ENCODE measurements around the gene TMEM266. TPM values are rescaled to one million over a fixed set of nuclear protein-coding genes. Genes with fewer than 3 reads are reported as not detected.

TMEM266 gene
- total RNA-seq, 1 experiment from 2014 or later = 0.13 TPM

DNA sequence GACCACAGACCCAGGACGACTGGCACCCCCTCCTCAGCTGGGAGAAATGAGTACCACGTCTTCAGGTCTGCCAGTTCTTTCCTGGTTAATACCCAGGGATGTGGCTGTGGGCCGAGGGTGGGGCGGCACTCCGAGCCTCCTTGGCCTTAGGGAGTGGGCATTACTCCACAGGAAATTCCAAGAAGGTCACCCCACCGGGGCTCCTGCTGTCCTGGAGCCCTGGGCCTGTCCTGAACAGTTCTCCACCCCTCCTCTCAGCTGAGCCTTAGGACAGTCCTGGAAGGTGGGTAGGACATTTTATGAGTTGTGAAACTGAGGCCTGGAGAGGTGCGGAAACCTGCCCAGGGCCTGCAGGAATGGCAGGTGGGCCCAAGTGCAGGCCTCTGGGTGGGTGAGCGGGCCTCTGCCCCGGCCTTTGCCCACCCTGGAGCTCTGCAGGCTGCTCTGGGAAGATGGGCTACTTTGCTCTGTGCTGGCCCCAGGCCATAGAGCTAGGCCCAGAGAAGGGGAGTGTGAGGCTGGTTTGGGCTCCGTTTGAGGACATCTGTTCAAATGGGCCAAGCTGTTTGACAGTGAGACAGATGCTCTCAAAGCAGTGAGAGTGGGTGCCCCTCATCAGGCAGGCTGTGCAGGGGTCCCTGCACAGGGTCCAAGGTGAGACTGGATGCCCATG lies 103.1 kb downstream of the TMEM266 start:
- Histone ChIP-seq H3K36me3 (no peaks in the 10 kb centered on the region), H3K4me3 (no peak overlapping the region), H3K27me3 (no peaks in the 10 kb centered on the region), H3K9me3 (no peaks in the 10 kb centered on the region)
- peak; percentile 72 for DNase-seq

GRCh38 chr15:76163457-76164295 lies 103.9 kb downstream of the TMEM266 start:
- no peaks in the 10 kb centered on the region for H3K27me3 ChIP-seq
- no peak overlapping the region for H3K4me3 ChIP-seq
- no peaks in the 10 kb centered on the region for H3K9me3 ChIP-seq
- peak; percentile 92 for DNase-seq
- H3K36me3 ChIP-seq = no peaks in the 10 kb centered on the region

DNA sequence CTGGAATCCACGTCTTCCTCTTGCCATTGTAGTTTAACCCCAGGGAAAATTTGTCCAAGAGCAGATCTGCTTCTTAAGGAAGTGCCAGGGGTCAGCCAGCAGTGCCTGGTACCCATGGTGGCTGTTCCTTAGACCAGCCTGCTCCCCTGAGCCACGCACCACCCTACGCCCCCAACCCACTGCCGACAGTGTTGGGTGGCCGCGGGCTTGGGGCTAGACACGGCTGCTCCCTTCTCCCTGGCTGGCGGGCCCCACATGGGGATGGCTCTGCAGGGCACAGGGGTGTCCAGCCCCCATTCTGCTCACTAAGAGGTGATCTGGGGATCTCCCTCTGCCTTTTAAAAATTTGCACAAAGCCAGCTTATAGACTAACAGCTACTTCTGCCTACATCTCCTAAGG lies 104.8 kb downstream of the TMEM266 start:
- Histone ChIP-seq H3K4me3 (no peak overlapping the region), H3K9me3 (no peaks in the 10 kb centered on the region), H3K36me3 (no peaks in the 10 kb centered on the region), H3K27me3 (no peaks in the 10 kb centered on the region)
- no peak for DNase-seq

- Histone ChIP-seq H3K27me3 (no peaks in the 10 kb centered on the region), H3K36me3 (no peaks in the 10 kb centered on the region), H3K9me3 (no peaks in the 10 kb centered on the region), H3K4me3 (no peak overlapping the region)
- DNase-seq = no peak
Observed at GRCh38 chr15:76165951-76166350, 106.2 kb downstream of the TMEM266 start.

DNA sequence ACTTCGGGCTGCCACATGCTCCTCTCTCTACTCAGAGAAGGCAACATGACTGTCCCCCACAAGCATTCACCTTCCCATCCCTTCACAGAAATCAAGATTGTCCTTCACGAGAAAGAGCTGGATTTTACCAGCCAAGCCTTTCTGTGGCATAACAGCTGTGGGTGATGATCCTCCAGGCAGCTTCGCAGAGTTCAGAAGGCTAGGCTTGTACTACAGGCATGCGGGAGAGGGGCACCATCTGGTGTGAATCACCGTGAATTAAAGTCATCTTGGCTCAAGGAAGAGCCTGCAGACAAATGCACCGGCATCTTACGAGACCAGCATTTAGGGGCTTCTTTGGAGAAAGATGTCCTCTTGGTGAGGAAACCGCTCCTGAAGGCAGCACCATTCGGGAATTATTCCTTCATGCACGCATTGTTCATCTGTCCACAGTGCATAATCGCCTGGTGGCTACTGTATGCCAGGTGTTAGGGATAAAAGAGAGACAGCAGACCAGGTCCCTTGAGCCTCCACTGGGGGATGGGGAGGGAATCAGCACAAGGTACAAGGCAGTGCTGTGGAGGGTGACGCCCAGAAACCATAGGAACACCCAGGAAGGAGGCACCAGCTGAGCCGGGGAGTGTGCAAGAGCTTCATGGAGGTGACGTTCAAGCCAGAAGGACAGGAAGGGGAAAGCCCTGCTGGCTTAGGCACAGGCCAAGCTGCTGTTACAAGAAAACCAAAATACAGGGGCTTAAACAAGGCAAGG lies 108.6 kb downstream of the TMEM266 start:
- Histone ChIP-seq H3K27me3 (no peaks in the 10 kb centered on the region), H3K36me3 (no peaks in the 10 kb centered on the region), H3K4me3 (no peak overlapping the region), H3K9me3 (no peaks in the 10 kb centered on the region)
- peak; percentile 33 for DNase-seq

GRCh38 chr15:76169018-76169417 lies 109.2 kb downstream of the TMEM266 start:
- no peaks in the 10 kb centered on the region for H3K27me3 ChIP-seq
- peak; percentile 32 for DNase-seq
- no peaks in the 10 kb centered on the region for H3K36me3 ChIP-seq
- no peak overlapping the region for H3K4me3 ChIP-seq
- no peaks in the 10 kb centered on the region for H3K9me3 ChIP-seq

DNA sequence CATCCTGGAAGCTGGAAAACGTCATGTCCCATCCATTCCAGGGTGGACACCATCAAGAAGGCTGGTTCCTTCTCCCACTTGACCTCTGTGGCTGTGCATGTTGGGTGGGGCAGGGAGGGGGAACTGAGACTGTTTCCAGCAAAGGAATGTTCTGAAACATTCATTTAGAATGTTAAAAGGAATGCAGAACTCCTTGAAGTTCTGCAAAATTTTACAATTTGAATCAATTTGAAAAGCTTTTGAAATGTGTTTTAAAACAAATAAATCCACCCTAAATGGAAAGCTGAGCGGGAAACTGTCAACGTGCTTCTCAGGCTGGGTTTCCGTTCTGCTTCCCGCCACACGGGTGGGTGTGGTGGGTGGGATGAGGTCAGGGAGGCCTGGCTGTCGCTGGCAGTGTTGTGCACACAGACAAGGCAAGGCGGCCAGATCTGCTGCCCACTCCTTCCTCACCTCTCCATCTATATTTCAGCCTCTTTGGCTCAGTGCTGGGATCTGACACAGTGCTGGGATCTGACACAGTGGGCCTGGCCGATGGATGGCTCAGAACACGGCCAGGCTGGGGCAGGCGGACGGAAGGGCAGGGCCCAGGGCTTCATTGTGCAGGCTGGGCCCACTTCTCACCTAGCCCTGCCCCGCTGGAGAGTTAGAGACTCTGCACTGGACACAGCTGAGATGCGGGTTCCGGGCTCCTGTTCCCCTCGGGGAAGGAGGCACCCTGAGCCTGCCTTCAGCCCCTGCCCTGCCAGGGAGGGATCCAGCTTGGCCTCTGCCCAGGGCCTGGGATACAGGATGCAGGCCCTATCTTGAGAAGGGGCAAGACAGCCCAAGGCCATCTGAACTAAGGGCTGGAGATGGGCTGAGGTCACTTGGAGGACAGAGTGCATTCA lies 110.4 kb downstream of the TMEM266 start:
- no peak for DNase-seq
- Histone ChIP-seq H3K36me3 (no peaks in the 10 kb centered on the region), H3K4me3 (no peak overlapping the region), H3K9me3 (no peaks in the 10 kb centered on the region), H3K27me3 (no peaks in the 10 kb centered on the region)

GRCh38 chr15:76172782-76173181 lies 113.0 kb downstream of the TMEM266 start:
- DNase-seq = no peak
- no peak overlapping the region for H3K4me3 ChIP-seq
- H3K36me3 ChIP-seq = no peaks in the 10 kb centered on the region
- no peaks in the 10 kb centered on the region for H3K27me3 ChIP-seq
- no peaks in the 10 kb centered on the region for H3K9me3 ChIP-seq

DNA sequence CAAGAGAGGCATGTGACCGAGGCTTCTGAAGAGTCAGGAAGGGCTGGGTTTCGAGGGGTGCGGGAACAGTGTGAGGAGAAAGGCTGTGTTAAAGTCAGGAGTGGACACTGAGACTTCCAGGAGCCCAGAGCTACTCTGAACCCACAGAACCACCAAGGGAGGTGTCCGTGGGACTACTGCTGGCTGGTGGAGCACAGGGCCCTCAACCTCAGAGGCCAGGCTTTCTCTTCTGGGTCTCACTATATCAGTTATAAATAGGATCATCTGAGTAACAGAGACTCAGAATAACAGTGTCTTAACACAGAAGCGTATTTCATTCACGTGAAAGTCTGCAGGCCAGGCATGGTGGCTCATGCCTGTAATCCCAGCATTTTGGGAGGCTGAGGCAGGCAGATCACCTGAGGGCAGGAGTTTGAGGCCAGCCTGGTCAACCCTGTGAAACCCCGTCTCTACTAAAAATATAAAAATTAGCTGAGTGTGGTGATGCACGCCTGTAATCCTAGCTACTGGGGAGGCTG lies 113.6 kb downstream of the TMEM266 start:
- Histone ChIP-seq H3K36me3 (no peaks in the 10 kb centered on the region), H3K27me3 (no peaks in the 10 kb centered on the region), H3K4me3 (no peak overlapping the region), H3K9me3 (no peaks in the 10 kb centered on the region)
- DNase-seq = no peak

DNA sequence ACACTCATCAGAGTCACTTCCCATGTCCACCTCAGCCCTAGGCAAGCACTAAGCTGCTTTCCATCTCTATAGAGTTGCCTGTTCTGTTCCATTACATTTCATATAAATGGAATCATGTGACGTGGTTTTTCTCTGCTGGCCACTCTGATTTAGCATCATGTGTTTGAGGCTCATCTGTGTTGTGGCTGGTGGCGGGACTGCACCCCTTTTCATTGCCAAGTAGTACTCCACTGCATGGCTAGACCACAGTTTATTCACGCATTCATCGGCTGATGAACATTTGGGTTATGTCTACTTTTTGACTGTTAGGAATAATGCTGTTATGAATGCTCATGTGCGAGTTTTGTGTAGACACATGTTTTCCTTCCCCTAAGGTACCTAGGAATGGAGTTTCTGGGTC lies 114.9 kb downstream of the TMEM266 start:
- Histone ChIP-seq H3K4me3 (no peak overlapping the region), H3K27me3 (no peaks in the 10 kb centered on the region), H3K36me3 (no peaks in the 10 kb centered on the region), H3K9me3 (no peaks in the 10 kb centered on the region)
- no peak for DNase-seq

DNA sequence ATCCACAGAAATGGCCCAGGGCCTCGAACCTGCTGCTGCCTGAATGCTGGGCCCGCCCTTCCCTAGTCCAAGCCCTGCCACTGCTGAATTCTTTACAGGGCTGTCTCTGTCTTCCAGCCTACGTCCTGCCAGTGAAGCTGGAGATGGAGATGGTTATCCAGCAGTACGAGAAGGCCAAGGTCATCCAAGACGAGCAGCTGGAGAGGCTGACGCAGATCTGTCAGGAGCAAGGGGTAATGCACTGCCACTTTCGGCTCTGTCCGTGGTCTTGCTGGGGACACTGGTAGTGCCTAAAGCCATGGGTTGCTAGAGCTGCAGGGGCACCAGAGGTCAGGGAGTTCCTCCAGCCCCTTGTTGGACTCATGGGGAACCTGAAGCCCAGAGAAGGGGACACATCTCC lies 115.7 kb downstream of the TMEM266 start:
- H3K27me3 ChIP-seq = no peaks in the 10 kb centered on the region
- no peaks in the 10 kb centered on the region for H3K9me3 ChIP-seq
- no peak for DNase-seq
- no peak overlapping the region for H3K4me3 ChIP-seq
- H3K36me3 ChIP-seq = no peaks in the 10 kb centered on the region

GRCh38 chr15:76176059-76176458 lies 116.3 kb downstream of the TMEM266 start:
- no peak overlapping the region for H3K4me3 ChIP-seq
- no peaks in the 10 kb centered on the region for H3K27me3 ChIP-seq
- DNase-seq = no peak
- H3K36me3 ChIP-seq = no peaks in the 10 kb centered on the region
- no peaks in the 10 kb centered on the region for H3K9me3 ChIP-seq

- H3K27me3 ChIP-seq = no peaks in the 10 kb centered on the region
- DNase-seq = no peak
- H3K9me3 ChIP-seq = no peaks in the 10 kb centered on the region
- H3K36me3 ChIP-seq = no peaks in the 10 kb centered on the region
- H3K4me3 ChIP-seq = no peak overlapping the region
Observed at GRCh38 chr15:76176487-76177085, 116.8 kb downstream of the TMEM266 start.

DNA sequence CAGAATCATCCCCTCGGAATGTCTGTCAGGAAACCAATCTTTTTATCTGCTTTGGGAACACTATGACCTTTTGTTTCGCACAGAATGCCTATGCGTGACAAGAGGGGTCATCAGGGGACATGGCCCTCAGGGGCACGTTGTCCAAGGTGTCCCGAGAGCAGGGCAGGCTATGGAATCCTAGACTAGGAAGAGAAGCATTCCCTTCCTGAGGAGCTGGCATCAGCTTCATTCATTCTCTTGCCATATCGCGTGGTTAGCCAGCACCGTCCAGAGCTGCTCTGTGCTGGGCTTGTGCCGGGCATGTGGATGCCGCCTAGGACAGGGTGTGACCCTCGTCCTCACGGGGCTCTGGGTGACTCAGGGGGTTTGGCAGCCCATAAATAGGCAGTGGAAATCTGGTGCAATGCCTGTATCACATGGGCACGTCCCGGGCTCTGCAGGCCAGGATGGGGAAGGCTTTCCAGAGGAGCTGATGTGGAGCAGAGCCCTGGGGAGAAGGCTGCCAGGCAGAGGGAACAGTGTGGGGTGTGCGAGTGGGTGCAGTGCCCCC lies 117.8 kb downstream of the TMEM266 start:
- no peaks in the 10 kb centered on the region for H3K27me3 ChIP-seq
- no peaks in the 10 kb centered on the region for H3K36me3 ChIP-seq
- no peak overlapping the region for H3K4me3 ChIP-seq
- peak; percentile 96 for DNase-seq
- H3K9me3 ChIP-seq = no peaks in the 10 kb centered on the region

GRCh38 chr15:76178296-76179000 lies 118.7 kb downstream of the TMEM266 start:
- DNase-seq = no peak
- Histone ChIP-seq H3K27me3 (no peaks in the 10 kb centered on the region), H3K36me3 (no peaks in the 10 kb centered on the region), H3K9me3 (no peaks in the 10 kb centered on the region), H3K4me3 (no peak overlapping the region)
